MM.1S (cell line): ENCODE data around the gene ASPRV1.

Source experiments
- EZH2 ChIP-seq: fragments of 300-600 bp; sonication (generic); optimal IDR thresholded peaks from 2 replicates; pipeline ENCODE3; 2017; ENCODE audit warnings: low read depth, mild to moderate bottlenecking, antibody characterized with exemption, low read length, mixed read lengths
- TF ChIP-seq, protein P1 (sequence below): fragments of 300-600 bp; sonication (generic); IDR thresholded peaks from 2 replicates; pipeline ENCODE4 v1.5.1; 2016; ENCODE audit warnings: antibody characterized with exemption, low read length, mixed read lengths

DNA sequence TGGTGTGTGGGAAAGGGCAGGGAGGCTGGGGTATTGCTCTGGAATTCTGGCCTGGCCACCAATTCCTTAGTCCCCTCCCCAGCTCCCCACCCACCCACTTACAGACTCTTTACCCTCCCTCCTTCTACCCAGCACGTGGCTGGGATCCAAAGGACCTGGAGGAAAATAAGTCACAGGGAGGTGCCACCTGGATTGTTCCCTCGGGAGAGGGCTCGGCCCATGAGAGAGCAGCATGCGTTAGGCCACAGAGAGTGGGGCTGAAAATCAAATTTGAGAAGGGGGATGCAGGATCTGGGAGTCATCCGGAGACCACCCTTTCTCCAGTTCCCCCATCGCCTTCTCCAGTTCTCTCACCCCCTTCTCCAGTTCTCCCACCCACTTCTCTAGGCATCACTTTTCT is 3.0 kb downstream of the ASPRV1 start:
- no peak for TF ChIP-seq EZH2
- TF ChIP-seq, protein P1, sequence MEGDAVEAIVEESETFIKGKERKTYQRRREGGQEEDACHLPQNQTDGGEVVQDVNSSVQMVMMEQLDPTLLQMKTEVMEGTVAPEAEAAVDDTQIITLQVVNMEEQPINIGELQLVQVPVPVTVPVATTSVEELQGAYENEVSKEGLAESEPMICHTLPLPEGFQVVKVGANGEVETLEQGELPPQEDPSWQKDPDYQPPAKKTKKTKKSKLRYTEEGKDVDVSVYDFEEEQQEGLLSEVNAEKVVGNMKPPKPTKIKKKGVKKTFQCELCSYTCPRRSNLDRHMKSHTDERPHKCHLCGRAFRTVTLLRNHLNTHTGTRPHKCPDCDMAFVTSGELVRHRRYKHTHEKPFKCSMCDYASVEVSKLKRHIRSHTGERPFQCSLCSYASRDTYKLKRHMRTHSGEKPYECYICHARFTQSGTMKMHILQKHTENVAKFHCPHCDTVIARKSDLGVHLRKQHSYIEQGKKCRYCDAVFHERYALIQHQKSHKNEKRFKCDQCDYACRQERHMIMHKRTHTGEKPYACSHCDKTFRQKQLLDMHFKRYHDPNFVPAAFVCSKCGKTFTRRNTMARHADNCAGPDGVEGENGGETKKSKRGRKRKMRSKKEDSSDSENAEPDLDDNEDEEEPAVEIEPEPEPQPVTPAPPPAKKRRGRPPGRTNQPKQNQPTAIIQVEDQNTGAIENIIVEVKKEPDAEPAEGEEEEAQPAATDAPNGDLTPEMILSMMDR = no peak
